Gastrocnemius medialis (tissue), 4 donors: ENCODE data around the gene RNF146. TPM values are rescaled to one million over a fixed set of nuclear protein-coding genes. Genes with fewer than 3 reads are reported as not detected.
A peak's percentile ranks its signal among the peaks of the same experiment; 100 is the strongest.

Source experiments
- ATAC-seq, 2 donors: fragments of 150-250 bp; one replicate each; pipeline ENCODE4 v1.9.1; 2016
- DNase-seq, 2 donors: peaks; one replicate each; pipeline ENCODE4 v3.0.0-alpha.2; 2019
- H3K27ac ChIP-seq, 4 donors: fragments of 200-600 bp; sonication (generic); 1 replicate in 1 of 4; 2 replicates in 3 of 4; pipeline ENCODE4 v1.5.1; 2016 to 2018; ENCODE audit warnings: mild to moderate bottlenecking in 2 of 4, moderate library complexity in 1 of 4
- H3K27me3 ChIP-seq, 3 donors: fragments of 200-600 bp; sonication (generic) in 2 of 3; 1 replicate in 1 of 3; 2 replicates in 2 of 3; pipeline versions ENCODE4 v1.5.1 to v1.6.0; 2016 to 2019; ENCODE audit warnings: mild to moderate bottlenecking in 1 of 3, moderate library complexity in 1 of 3
- H3K36me3 ChIP-seq, 2 donors: fragments of 200-600 bp; sonication (generic) in 1 of 2; one replicate each; pipeline ENCODE4 v1.5.1; 2017 to 2018
- H3K4me1 ChIP-seq, 2 donors: fragments of 200-600 bp; sonication (generic) in 1 of 2; one replicate each; pipeline ENCODE4 v1.5.1; 2016 to 2017; ENCODE audit warnings: mild to moderate bottlenecking in 2 of 2
- H3K4me3 ChIP-seq, 4 donors: fragments of 200-600 bp; sonication (generic) in 3 of 4; 1 replicate in 1 of 4; 2 replicates in 3 of 4; pipeline ENCODE4 v1.5.1; 2016 to 2019; ENCODE audit warnings: mild to moderate bottlenecking in 2 of 4
- H3K9me3 ChIP-seq, 3 donors: fragments of 200-600 bp; sonication (generic) in 2 of 3; 1 replicate in 1 of 3; 2 replicates in 2 of 3; pipeline ENCODE4 v1.5.1; 2016 to 2019
- CTCF ChIP-seq, 5 experiments: fragments of 450-650 bp in 3 of 5; fragments of 200-600 bp in 2 of 5; sonication (generic) in 2 of 5; IDR thresholded peaks in 4 of 5; conservative IDR thresholded peaks in 1 of 5; 1 replicate in 4 of 5; 2 replicates in 1 of 5; pipeline ENCODE4 v1.5.1; 2016 to 2019; ENCODE audit warnings: antibody characterized with exemption in 5 of 5, mild to moderate bottlenecking in 3 of 5, moderate library complexity in 3 of 5
- POLR2A ChIP-seq, 2 donors: fragments of 450-650 bp; IDR thresholded peaks; one replicate each; pipeline ENCODE4 v1.6.1; 2017; ENCODE audit warnings: antibody characterized with exemption in 2 of 2, mild to moderate bottlenecking in 2 of 2, moderate library complexity in 2 of 2
- in situ Hi-C, 4 donors: fragments of 200-750 bp; cut with MboI; loops; one replicate each; pipeline versions ENCODE4 v1.15.0 to v1.8.0; 2017; ENCODE audit warnings: low sequenced_read_pairs in 4 of 4
- intact Hi-C: fragments of 100-400 bp; cut with DNase I; formaldehyde crosslinking; loops from one replicate; pipeline ENCODE4 v1.15.1; 2023; ENCODE audit warnings: low total_unique reads
- total RNA-seq, 4 donors: library from RNA; depleted of rRNA; stranded (reverse); fragments of >200 nt; gene quantifications; one replicate each; pipeline versions ENCODE4 v1.1.0 to v1.2.3, GENCODE V29; 2016

Gene RNF146, protein sequence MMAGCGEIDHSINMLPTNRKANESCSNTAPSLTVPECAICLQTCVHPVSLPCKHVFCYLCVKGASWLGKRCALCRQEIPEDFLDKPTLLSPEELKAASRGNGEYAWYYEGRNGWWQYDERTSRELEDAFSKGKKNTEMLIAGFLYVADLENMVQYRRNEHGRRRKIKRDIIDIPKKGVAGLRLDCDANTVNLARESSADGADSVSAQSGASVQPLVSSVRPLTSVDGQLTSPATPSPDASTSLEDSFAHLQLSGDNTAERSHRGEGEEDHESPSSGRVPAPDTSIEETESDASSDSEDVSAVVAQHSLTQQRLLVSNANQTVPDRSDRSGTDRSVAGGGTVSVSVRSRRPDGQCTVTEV
- 10 to 100 TPM; 36.3 to 82.3 (median 56.8) TPM for total RNA-seq

GRCh38 chr6:127266178-127266891 is at the start of gene RNF146:
TSS of gene RNF146 (plus strand) at chr6:127266864. CDS start at chr6:127280339, 13,475 bp downstream.
- peak within 1 kb of the TSS; percentile 74 to 90 (median 84) for H3K4me3 ChIP-seq
- H3K9me3 ChIP-seq = no peaks in the 10 kb centered on the region
- TF ChIP-seq CTCF (IDR thresholded peaks at IDR 0.05 in 4 of 5, conservative IDR thresholded peaks at IDR 0.05 in 1 of 5) = peak; percentile 75 to 83 (median 80)
- no peak for TF ChIP-seq POLR2A (IDR thresholded peaks at IDR 0.05)
- DNase-seq (peak; percentile 75 to 78), ATAC-seq (peak; percentile 84 to 87)
- H3K36me3 ChIP-seq = no peaks in the 10 kb centered on the region
- H3K27me3 ChIP-seq = no peaks in the 10 kb centered on the region
- H3K4me1 ChIP-seq = peaks cover 32 to 33% of the 10 kb centered on the region in 2 donors
- in situ Hi-C loops (loop anchor here in 3 of 4 donors (5.0 to 10.0 kb wide), 3 partner anchors 69 to 462 kb away; no protein-coding TSS in a partner anchor), intact Hi-C loops (loop anchor here (1.0 to 10.0 kb wide), 7 partner anchors 74 to 549 kb away; partner anchors contain the start of genes KIAA0408 and RSPO3)
- H3K27ac ChIP-seq = peak within 1 kb of the TSS; percentile 95 to 99 (median 96)

- Histone ChIP-seq H3K27me3 (no peaks in the 10 kb centered on the region), H3K36me3 (no peaks in the 10 kb centered on the region), H3K27ac (no peak overlapping the region), H3K9me3 (no peaks in the 10 kb centered on the region), H3K4me3 (no peak overlapping the region), H3K4me1 (no peaks in the 10 kb centered on the region)
- no peak for TF ChIP-seq CTCF (IDR thresholded peaks at IDR 0.05 in 4 of 5, conservative IDR thresholded peaks at IDR 0.05 in 1 of 5)
- no peak for TF ChIP-seq POLR2A (IDR thresholded peaks at IDR 0.05)
- no peak for DNase-seq
- intact Hi-C loops = no loop called here
- ATAC-seq = peak in 1 of 2 donors; percentile 58
- in situ Hi-C loops = no loop called here
These were observed 46.8 kb upstream of the RNF146 start for GRCh38 chr6:127219869-127220268.

DNA sequence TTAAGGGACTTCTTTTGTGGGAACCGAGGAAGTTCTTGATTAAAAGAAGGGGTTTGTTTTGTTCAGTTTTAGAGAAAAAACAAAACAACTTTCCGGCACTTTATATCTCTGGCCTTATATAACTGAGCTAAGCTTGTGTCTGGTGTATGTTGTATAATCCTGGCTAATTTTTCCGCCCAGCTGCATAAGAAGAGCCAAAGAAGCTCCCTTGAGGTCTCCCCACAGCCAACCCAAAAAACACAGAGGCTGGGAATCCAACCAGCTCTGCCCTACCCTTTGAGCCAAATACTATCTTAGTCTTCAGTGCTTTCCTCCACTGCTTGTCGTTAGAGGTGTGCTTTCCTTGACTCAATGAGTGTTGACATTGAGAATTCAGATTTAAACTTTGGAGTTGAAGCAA is 45.5 kb upstream of the RNF146 start:
- no peak for DNase-seq
- TF ChIP-seq POLR2A (IDR thresholded peaks at IDR 0.05) (no peak), CTCF (IDR thresholded peaks at IDR 0.05 in 4 of 5, conservative IDR thresholded peaks at IDR 0.05 in 1 of 5) (no peak)
- intact Hi-C loops = no loop called here
- Histone ChIP-seq H3K4me3 (no peak overlapping the region), H3K36me3 (no peaks in the 10 kb centered on the region), H3K27me3 (no peaks in the 10 kb centered on the region), H3K4me1 (no peaks in the 10 kb centered on the region), H3K9me3 (no peaks in the 10 kb centered on the region), H3K27ac (no peak overlapping the region)
- peak; percentile 38 to 44 for ATAC-seq
- in situ Hi-C loops = no loop called here

GRCh38 chr6:127222418-127222817 is 44.2 kb upstream of the RNF146 start:
- no peak overlapping the region for H3K27ac ChIP-seq
- DNase-seq (no peak), ATAC-seq (no peak)
- intact Hi-C loops = no loop called here
- TF ChIP-seq CTCF (IDR thresholded peaks at IDR 0.05 in 4 of 5, conservative IDR thresholded peaks at IDR 0.05 in 1 of 5) (no peak), POLR2A (IDR thresholded peaks at IDR 0.05) (no peak)
- in situ Hi-C loops = no loop called here
- no peaks in the 10 kb centered on the region for H3K27me3 ChIP-seq
- no peak overlapping the region for H3K4me3 ChIP-seq
- no peaks in the 10 kb centered on the region for H3K9me3 ChIP-seq
- no peaks in the 10 kb centered on the region for H3K4me1 ChIP-seq
- no peaks in the 10 kb centered on the region for H3K36me3 ChIP-seq
